Activated CD4-positive, alpha-beta T cell treated with anti-CD3 and anti-CD28 coated beads, Interleukin-2, amount 10 ng/mL, durations not matched to agents 24 days and 14 days (primary cell): ENCODE data around the gene COL7A1. TPM values are rescaled to one million over a fixed set of nuclear protein-coding genes. Genes with fewer than 3 reads are reported as not detected.
A peak's percentile ranks its signal among the peaks of the same experiment; 100 is the strongest.
"Not testable (repeated sequence)": the region's sequence is repeated elsewhere in the genome, so short reads cannot be mapped to it uniquely, and the experiment has no call there.

Experiments
- DNase-seq: peaks from one replicate; pipeline ENCODE4 v3.0.0; 2022
- H3K27ac Mint-ChIP-seq: one replicate; pipeline ENCODE4 v1.8.0; 2022; ENCODE audit warnings: mild to moderate bottlenecking, mixed read lengths
- H3K27me3 Mint-ChIP-seq: one replicate; pipeline ENCODE4 v1.8.0; 2022; ENCODE audit warnings: mixed read lengths
- H3K36me3 Mint-ChIP-seq: one replicate; pipeline ENCODE4 v1.8.0; 2022; ENCODE audit warnings: low read depth, mild to moderate bottlenecking, mixed read lengths
- H3K4me1 Mint-ChIP-seq: one replicate; pipeline ENCODE4 v1.8.0; 2021; ENCODE audit warnings: mixed read lengths
- H3K4me3 Mint-ChIP-seq: one replicate; pipeline ENCODE4 v1.8.0; 2022; ENCODE audit warnings: mild to moderate bottlenecking, moderate library complexity, mixed read lengths
- H3K9me3 Mint-ChIP-seq: one replicate; pipeline ENCODE4 v1.8.0; 2021; ENCODE audit warnings: mixed read lengths
- intact Hi-C: fragments of 100-400 bp; cut with micrococcal nuclease; formaldehyde crosslinking; loops from one replicate; pipeline ENCODE4 v1.15.1; 2023
- total RNA-seq: library from RNA; stranded (reverse); gene quantifications from 2 replicates; pipeline ENCODE4 v1.2.3, GENCODE V29; 2022

Gene COL7A1
- total RNA-seq, 1 donor from 2014 or later = 0.56 TPM

DNA sequence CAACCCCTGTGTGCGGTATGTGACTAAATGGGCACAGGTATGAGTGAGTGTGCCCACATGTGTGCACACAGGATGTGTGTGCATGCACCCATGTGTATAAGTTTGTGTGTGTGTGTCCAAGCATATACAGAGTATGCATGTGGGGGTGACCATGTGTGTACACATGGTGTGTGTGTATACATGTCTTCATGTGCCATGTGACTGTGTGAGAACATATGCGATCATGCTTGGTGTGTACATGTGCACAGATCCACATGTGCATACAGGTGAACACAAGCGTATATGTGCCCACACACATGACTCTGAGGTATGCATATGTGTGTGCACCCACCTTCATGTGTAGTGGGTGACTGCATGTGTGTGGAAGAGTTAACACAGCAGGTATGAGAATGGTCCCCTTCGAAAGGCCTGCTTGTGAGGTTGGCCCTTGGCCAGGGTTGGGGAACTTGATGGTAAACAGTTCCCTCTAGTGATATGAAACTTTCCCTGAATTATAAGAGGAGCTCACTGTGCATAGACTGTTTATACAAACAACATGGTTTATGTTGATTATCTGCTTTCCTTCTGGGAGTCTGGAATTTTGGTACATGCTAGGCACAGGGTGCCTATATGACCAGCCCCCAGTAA is 48.8 kb downstream of the COL7A1 start:
- Mint-ChIP-seq H3K9me3 (no peaks in the 10 kb centered on the region), H3K36me3 (peaks cover 57% of the 10 kb centered on the region), H3K27ac (no peak overlapping the region), H3K27me3 (no peaks in the 10 kb centered on the region), H3K4me1 (peaks cover 15% of the 10 kb centered on the region), H3K4me3 (no peak overlapping the region)
- peak; percentile 54 for DNase-seq
- intact Hi-C loops = no loop called here

DNA sequence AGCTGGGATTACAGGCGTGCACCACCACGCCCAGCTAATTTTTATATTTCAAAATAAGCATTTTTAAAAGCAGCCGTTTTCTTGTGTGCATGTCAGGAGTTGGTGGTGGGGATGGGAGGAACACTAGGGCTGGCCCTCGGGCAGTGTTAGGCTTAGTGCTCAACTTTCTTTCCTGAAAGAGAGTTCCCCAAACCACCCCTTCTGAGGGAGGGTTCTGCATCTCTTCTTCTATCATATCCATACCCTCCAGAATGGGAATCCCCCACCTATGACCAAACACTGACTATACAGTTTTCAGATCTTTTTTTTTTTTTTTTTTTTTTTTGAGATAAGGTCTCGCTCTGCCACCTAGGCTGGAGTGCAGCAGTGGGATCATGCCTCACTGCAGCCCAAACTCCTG is 51.0 kb downstream of the COL7A1 start:
- intact Hi-C loops = no loop called here
- H3K27ac Mint-ChIP-seq = no peak overlapping the region
- H3K27me3 Mint-ChIP-seq = no peaks in the 10 kb centered on the region
- no peaks in the 10 kb centered on the region for H3K9me3 Mint-ChIP-seq
- no peak overlapping the region for H3K4me3 Mint-ChIP-seq
- peaks cover 53% of the 10 kb centered on the region for H3K36me3 Mint-ChIP-seq
- H3K4me1 Mint-ChIP-seq = peaks cover 4% of the 10 kb centered on the region
- DNase-seq = no peak

- no peaks in the 10 kb centered on the region for H3K27me3 Mint-ChIP-seq
- H3K27ac Mint-ChIP-seq = no peak overlapping the region
- intact Hi-C loops = no loop called here
- H3K36me3 Mint-ChIP-seq = peaks cover 55% of the 10 kb centered on the region
- H3K4me1 Mint-ChIP-seq = peaks cover 2% of the 10 kb centered on the region
- H3K9me3 Mint-ChIP-seq = no peaks in the 10 kb centered on the region
- DNase-seq = no peak
- no peak overlapping the region for H3K4me3 Mint-ChIP-seq
These were observed 51.8 kb downstream of the COL7A1 start for GRCh38 chr3:48543271-48543866.

GRCh38 chr3:48538451-48538850 is 56.7 kb downstream of the COL7A1 start:
- no peak overlapping the region for H3K4me3 Mint-ChIP-seq
- no peak for DNase-seq
- peaks cover 6% of the 10 kb centered on the region for H3K4me1 Mint-ChIP-seq
- no peaks in the 10 kb centered on the region for H3K27me3 Mint-ChIP-seq
- intact Hi-C loops = no loop called here
- H3K9me3 Mint-ChIP-seq = no peaks in the 10 kb centered on the region
- H3K36me3 Mint-ChIP-seq = peaks cover 61% of the 10 kb centered on the region
- H3K27ac Mint-ChIP-seq = no peak overlapping the region

DNA sequence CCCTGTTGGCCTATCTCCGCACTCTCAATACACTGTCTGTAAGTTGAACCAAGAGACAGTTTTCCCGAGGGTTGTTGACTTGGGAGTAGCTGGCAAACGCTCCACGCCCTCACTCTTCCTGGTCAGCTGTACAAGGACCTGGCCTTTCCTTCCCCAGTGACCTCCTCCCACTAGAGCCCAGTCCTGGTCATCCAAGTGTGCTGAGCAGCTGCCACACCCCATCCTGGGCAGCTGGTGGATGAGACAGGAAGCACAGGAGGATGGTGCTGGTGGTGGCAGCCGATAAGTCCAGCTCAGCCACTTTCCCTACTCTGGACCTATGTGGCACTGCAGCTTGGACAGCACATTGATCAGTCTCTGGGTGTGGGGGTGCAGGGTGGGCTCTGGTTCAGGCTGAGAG is 58.3 kb downstream of the COL7A1 start:
- H3K36me3 Mint-ChIP-seq = peaks cover 66% of the 10 kb centered on the region
- H3K27ac Mint-ChIP-seq = no peak overlapping the region
- H3K4me3 Mint-ChIP-seq = no peak overlapping the region
- H3K4me1 Mint-ChIP-seq = peaks cover 5% of the 10 kb centered on the region
- intact Hi-C loops = no loop called here
- H3K27me3 Mint-ChIP-seq = no peaks in the 10 kb centered on the region
- H3K9me3 Mint-ChIP-seq = no peaks in the 10 kb centered on the region
- DNase-seq = no peak

GRCh38 chr3:48536116-48536515 is 59.0 kb downstream of the COL7A1 start:
- DNase-seq = no peak
- Mint-ChIP-seq H3K27me3 (no peaks in the 10 kb centered on the region), H3K27ac (no peak overlapping the region), H3K36me3 (peaks cover 66% of the 10 kb centered on the region), H3K4me1 (peaks cover 4% of the 10 kb centered on the region), H3K4me3 (no peak overlapping the region), H3K9me3 (no peaks in the 10 kb centered on the region)
- intact Hi-C loops = no loop called here

- peaks cover 65% of the 10 kb centered on the region for H3K36me3 Mint-ChIP-seq
- H3K27me3 Mint-ChIP-seq = no peaks in the 10 kb centered on the region
- intact Hi-C loops = no loop called here
- H3K4me1 Mint-ChIP-seq = peaks cover 4% of the 10 kb centered on the region
- H3K4me3 Mint-ChIP-seq = no peak overlapping the region
- no peaks in the 10 kb centered on the region for H3K9me3 Mint-ChIP-seq
- H3K27ac Mint-ChIP-seq = no peak overlapping the region
- no peak for DNase-seq
These were observed 59.6 kb downstream of the COL7A1 start for GRCh38 chr3:48535578-48535977.

- no peak overlapping the region for H3K27ac Mint-ChIP-seq
- no peak overlapping the region for H3K4me3 Mint-ChIP-seq
- no peaks in the 10 kb centered on the region for H3K27me3 Mint-ChIP-seq
- H3K36me3 Mint-ChIP-seq = peaks cover 67% of the 10 kb centered on the region
- DNase-seq = no peak
- H3K9me3 Mint-ChIP-seq = no peaks in the 10 kb centered on the region
- H3K4me1 Mint-ChIP-seq = peaks cover 4% of the 10 kb centered on the region
- intact Hi-C loops = no loop called here
These were observed 62.2 kb downstream of the COL7A1 start for GRCh38 chr3:48532977-48533337.

DNA sequence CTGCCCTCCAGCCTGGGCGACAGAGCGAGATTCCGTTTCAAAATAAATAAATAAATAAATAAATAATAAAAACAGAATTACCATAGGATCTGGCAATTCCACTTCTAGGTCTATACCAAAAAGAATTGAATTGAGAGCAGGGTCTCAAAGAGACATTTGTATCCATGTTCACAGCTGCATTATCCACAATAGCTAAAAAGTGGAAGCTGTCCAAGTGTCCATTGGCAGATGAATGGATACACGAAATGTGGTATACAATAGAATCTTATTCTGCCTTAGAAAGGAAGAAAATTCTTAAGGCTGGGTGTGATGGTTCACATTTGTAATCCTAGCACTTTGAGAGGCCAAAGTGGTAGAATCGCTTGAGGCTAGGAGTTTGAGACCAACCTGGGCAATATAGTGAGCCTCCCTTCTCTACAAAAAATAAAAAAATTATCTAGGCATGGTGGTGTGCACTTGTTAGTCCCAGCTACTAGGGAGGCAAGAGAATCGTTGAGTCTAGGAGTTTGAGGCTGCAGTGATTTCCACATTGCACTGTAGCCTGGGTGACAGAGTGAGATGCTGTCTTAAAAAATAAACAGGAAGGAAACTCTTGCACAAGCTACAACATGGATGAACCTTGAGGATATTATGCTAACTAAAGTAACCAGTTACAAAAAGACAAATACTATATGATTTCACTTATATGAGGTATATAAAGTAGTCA is 62.7 kb downstream of the COL7A1 start:
- Mint-ChIP-seq H3K4me3 (no peak overlapping the region), H3K27ac (no peak overlapping the region), H3K27me3 (no peaks in the 10 kb centered on the region), H3K36me3 (peaks cover 67% of the 10 kb centered on the region), H3K4me1 (peaks cover 4% of the 10 kb centered on the region), H3K9me3 (peaks cover under 1% of the 10 kb centered on the region)
- DNase-seq = no peak
- intact Hi-C loops = no loop called here

- H3K4me1 Mint-ChIP-seq, H3K9me3 Mint-ChIP-seq, DNase-seq, intact Hi-C loops, H3K27me3 Mint-ChIP-seq, H3K27ac Mint-ChIP-seq, H3K4me3 Mint-ChIP-seq: not testable (repeated sequence)
- peaks cover 69% of the 10 kb centered on the region for H3K36me3 Mint-ChIP-seq
These were observed 64.4 kb downstream of the COL7A1 start for GRCh38 chr3:48530701-48531100.

- peaks cover 3% of the 10 kb centered on the region for H3K9me3 Mint-ChIP-seq
- peaks cover 57% of the 10 kb centered on the region for H3K36me3 Mint-ChIP-seq
- H3K4me3 Mint-ChIP-seq = no peak overlapping the region
- intact Hi-C loops = no loop called here
- H3K27me3 Mint-ChIP-seq = no peaks in the 10 kb centered on the region
- no peak for DNase-seq
- H3K4me1 Mint-ChIP-seq = peaks cover 4% of the 10 kb centered on the region
- H3K27ac Mint-ChIP-seq = no peak overlapping the region
These were observed 66.4 kb downstream of the COL7A1 start for GRCh38 chr3:48528754-48529153.

GRCh38 chr3:48528048-48528447 is 67.1 kb downstream of the COL7A1 start:
- Mint-ChIP-seq H3K9me3 (peaks cover 3% of the 10 kb centered on the region), H3K4me1 (peaks cover 4% of the 10 kb centered on the region), H3K27me3 (no peaks in the 10 kb centered on the region), H3K27ac (no peak overlapping the region), H3K4me3 (no peak overlapping the region), H3K36me3 (peaks cover 54% of the 10 kb centered on the region)
- intact Hi-C loops = no loop called here
- DNase-seq = no peak

DNA sequence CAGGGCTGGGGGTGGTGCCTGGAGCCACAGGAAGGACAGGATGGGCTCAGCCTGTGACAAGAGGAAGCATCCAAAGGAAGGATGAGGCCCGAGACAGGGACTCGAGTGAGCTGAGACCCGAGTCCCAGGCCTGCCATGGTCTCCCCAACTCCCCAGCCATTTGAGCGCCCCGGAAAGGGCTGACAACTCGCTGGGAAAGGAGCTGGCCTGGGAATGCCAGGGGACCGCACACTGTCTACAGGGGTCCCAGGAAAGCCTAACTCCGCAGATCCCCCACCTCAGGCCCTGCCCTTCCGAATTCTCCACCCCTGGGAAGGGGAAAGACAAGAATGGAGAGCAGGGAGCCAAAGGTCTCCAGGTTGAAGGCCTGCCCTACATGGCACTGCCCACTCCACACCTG is 70.2 kb downstream of the COL7A1 start:
- DNase-seq = no peak

DNA sequence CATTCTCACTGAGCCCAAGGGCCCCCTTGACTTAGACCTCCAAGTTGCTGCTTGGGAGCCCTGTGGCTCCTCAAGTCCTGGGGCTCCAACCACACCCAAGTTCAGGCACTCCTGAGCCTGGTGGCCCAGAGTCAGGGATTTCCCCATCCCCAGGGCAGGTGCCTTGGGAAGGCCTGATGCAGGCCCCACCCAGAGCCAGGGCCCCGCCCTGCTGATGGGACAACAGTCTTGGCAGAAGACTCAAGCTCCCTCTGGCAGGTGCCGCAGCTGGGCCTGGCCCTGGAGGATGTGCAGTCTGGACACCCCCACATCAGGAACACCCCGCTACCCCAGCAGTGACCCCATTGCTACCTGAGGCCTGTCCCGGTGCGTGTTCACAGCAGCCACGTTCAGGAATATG is 73.5 kb downstream of the COL7A1 start:
- H3K4me3 Mint-ChIP-seq = no peak overlapping the region
- H3K27me3 Mint-ChIP-seq = no peaks in the 10 kb centered on the region
- H3K4me1 Mint-ChIP-seq = peaks cover 34% of the 10 kb centered on the region
- no peaks in the 10 kb centered on the region for H3K9me3 Mint-ChIP-seq
- intact Hi-C loops = no loop called here
- peaks cover 35% of the 10 kb centered on the region for H3K36me3 Mint-ChIP-seq
- no peak for DNase-seq
- no peak overlapping the region for H3K27ac Mint-ChIP-seq

More for the DNA sequence above, 70.2 kb downstream of the COL7A1 start:
- peaks cover 52% of the 10 kb centered on the region for H3K36me3 Mint-ChIP-seq
- no peak overlapping the region for H3K27ac Mint-ChIP-seq
- H3K27me3 Mint-ChIP-seq = no peaks in the 10 kb centered on the region
- H3K4me1 Mint-ChIP-seq = peaks cover 9% of the 10 kb centered on the region
- H3K9me3 Mint-ChIP-seq = peaks cover 3% of the 10 kb centered on the region
- intact Hi-C loops = no loop called here
- no peak overlapping the region for H3K4me3 Mint-ChIP-seq
